Neutrophil (primary cell): ENCODE results near the gene RLN3.
"Not testable (repeated sequence)": the region's sequence is repeated elsewhere in the genome, so short reads cannot be mapped to it uniquely, and the experiment has no call there.

ENCODE experiments used
- H3K27ac ChIP-seq: fragments of 200-600 bp; sonication (generic); 2 replicates; pipeline ENCODE4 v1.5.1; 2016; ENCODE audit warnings: mild to moderate bottlenecking, moderate library complexity
- H3K27me3 ChIP-seq: fragments of 200-600 bp; sonication (generic); 2 replicates; pipeline ENCODE4 v1.6.0; 2016; ENCODE audit warnings: mild to moderate bottlenecking
- H3K36me3 ChIP-seq: fragments of 200-600 bp; sonication (generic); 2 replicates; pipeline ENCODE4 v1.5.1; 2017
- H3K4me1 ChIP-seq, 2 experiments: fragments of 200-600 bp in 1 of 2; sonication (generic) in 1 of 2; 1 replicate in 1 of 2; 2 replicates in 1 of 2; pipeline versions ENCODE4 v1.5.1 to v1.6.1; 2013 to 2016; ENCODE audit warnings: low read depth in 1 of 2, low read length in 1 of 2, mild to moderate bottlenecking in 1 of 2, moderate library complexity in 1 of 2; ENCODE audit not compliant: control insufficient read depth in 1 of 2, insufficient read depth in 1 of 2
- H3K4me3 ChIP-seq, 2 experiments: fragments of 200-600 bp in 1 of 2; sonication (generic) in 1 of 2; 1 replicate in 1 of 2; 2 replicates in 1 of 2; pipeline ENCODE4 v1.5.1; 2013 to 2016; ENCODE audit warnings: low read depth in 1 of 2, low read length in 1 of 2, mild to moderate bottlenecking in 1 of 2, moderate library complexity in 1 of 2
- H3K9me3 ChIP-seq: fragments of 200-600 bp; sonication (generic); 2 replicates; pipeline ENCODE4 v1.5.1; 2016
- TF ChIP-seq, protein P1 (sequence below): fragments of 200-600 bp; sonication (generic); IDR thresholded peaks from 2 replicates; pipeline ENCODE4 v1.5.1; 2016; ENCODE audit warnings: antibody characterized with exemption

RLN3 gene

DNA sequence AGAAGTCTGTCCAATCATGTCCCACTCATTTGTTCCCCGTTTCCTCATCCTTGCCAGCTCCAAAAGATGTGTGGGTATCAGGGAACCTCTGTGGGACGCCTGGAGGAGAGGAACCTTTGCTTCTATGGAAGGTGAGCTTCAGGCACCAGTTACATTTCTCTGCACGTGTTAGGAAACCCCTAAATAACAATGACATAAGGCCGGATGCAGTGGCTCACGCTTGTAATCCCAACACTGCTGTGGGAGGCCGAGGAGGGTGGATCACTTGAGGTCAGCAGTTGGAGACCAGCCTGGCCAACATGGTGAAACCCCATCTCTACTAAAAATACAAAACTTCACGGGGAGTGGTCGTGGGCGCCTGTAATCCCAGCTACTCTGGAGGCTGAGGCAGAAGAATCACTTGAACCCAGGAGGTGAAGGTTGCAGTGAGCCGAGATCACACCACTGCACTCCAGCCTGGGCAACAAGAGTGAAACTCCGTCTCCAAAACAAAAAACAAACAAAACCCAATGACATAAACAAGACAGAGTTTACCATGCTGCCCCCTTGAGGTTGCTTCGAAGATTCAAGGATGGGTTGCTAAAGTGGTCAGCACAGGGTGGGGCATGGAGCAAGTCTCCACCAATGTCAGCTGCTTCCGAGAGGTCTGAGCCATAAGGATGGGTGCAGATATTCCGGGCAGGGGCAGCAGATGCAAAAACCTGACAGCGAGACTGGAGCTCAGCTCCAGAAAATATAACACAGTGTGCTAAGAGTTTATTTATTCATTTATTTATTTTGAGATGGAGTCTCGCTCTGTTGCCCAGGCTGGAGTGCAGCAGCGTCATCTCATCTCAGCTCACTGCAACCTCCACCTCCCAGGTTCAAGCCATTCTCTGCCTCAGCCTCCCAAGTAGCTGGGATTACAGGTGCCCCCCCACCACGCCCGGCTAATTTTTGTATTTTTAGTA lies 15.0 kb downstream of the RLN3 start:
- H3K4me1 ChIP-seq, H3K36me3 ChIP-seq, H3K4me3 ChIP-seq, H3K27me3 ChIP-seq, H3K9me3 ChIP-seq: not testable (repeated sequence)
- peak overlapping the region; percentile 36 for H3K27ac ChIP-seq
- TF ChIP-seq, protein P1, sequence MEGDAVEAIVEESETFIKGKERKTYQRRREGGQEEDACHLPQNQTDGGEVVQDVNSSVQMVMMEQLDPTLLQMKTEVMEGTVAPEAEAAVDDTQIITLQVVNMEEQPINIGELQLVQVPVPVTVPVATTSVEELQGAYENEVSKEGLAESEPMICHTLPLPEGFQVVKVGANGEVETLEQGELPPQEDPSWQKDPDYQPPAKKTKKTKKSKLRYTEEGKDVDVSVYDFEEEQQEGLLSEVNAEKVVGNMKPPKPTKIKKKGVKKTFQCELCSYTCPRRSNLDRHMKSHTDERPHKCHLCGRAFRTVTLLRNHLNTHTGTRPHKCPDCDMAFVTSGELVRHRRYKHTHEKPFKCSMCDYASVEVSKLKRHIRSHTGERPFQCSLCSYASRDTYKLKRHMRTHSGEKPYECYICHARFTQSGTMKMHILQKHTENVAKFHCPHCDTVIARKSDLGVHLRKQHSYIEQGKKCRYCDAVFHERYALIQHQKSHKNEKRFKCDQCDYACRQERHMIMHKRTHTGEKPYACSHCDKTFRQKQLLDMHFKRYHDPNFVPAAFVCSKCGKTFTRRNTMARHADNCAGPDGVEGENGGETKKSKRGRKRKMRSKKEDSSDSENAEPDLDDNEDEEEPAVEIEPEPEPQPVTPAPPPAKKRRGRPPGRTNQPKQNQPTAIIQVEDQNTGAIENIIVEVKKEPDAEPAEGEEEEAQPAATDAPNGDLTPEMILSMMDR, result peak; percentile 17

DNA sequence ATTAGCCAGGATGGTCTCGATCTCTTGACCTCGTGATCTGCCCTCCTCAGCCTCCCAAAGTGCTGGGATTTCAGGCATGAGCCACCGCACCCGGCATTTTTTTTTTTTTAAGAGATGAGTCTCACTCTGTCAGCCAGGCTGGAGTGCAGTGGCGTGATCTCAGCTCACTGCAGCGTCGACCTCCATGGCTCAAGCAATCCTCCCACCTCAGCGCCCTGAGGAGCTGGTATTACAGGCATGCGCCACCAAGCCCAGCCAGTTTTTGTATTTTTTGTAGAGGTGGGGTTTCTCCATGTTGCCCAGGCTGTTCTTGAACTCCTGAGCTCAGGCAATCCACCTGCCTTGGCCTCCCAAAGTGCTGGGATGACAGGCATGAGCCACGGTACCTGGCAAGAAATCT lies 19.9 kb downstream of the RLN3 start:
- H3K36me3 ChIP-seq, H3K27me3 ChIP-seq: not testable (repeated sequence)

DNA sequence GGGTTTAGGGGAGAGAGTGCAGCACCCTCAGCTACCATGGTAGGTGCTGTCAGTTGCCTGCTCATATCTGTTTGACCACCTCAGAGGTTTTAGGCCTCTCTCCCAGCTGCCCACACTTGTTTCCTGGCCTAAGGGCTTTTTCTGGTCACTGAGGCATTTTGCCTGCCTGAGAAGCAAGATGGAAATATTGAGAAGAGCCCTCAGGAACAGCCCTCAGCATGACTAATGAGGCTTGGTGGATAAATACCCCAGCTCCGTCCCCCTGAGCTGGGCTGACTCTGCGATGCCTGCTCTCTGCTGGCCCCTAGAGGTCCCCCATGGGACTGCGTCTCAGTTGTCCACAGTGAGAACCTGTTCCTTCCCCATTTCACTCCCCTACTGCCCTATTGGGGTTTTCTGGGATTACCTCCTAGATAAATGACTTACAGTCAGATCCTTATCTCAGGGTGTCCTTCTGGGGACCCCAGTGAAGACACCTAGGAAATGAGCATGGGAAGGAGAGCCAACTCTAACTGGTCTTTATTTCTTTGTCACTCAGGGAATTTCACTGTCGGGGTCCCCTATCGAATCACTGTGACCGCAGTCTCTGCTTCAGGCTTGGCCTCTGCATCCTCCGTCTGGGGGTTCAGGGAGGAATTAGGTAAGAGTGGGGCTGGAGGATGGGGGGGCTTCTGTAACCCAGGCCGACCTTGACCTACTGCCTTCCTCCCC lies 20.6 kb downstream of the RLN3 start:
- Histone ChIP-seq H3K27me3 (peaks cover 5% of the 10 kb centered on the region), H3K36me3 (no peaks in the 10 kb centered on the region), H3K4me1 (no peaks in the 10 kb centered on the region)

More for the DNA sequence above, 19.9 kb downstream of the RLN3 start:
- not testable (repeated sequence) for H3K9me3 ChIP-seq, H3K4me1 ChIP-seq, H3K27ac ChIP-seq, H3K4me3 ChIP-seq

DNA sequence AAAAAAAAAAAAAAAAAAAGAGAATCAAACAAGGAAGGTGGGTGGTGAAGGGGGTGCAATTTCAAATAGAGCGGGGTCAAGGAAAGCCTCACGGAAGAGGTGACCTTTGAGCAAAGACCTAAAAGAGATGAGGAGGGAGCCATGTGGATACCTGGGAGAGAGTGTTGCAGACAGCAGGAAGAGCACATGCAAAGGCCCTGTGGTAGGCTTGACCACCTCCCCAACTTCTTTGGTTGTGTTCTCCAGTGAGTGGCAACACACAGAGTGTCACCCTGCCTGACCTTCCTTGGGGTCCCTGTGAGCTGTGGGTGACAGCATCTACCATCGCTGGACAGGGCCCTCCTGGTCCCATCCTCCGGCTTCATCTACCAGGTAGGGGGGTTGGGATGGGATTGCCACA lies 22.6 kb downstream of the RLN3 start:
- Histone ChIP-seq H3K27ac (no peak overlapping the region), H3K27me3 (peaks cover 24% of the 10 kb centered on the region), H3K4me3 (no peak overlapping the region), H3K4me1 (no peaks in the 10 kb centered on the region), H3K36me3 (no peaks in the 10 kb centered on the region), H3K9me3 (no peaks in the 10 kb centered on the region)
- TF ChIP-seq, protein P1, result no peak

More for the DNA sequence above, 20.6 kb downstream of the RLN3 start:
- Histone ChIP-seq H3K27ac (no peak overlapping the region), H3K9me3 (no peaks in the 10 kb centered on the region), H3K4me3 (no peak overlapping the region)
- TF ChIP-seq, protein P1, result peak; percentile 93

DNA sequence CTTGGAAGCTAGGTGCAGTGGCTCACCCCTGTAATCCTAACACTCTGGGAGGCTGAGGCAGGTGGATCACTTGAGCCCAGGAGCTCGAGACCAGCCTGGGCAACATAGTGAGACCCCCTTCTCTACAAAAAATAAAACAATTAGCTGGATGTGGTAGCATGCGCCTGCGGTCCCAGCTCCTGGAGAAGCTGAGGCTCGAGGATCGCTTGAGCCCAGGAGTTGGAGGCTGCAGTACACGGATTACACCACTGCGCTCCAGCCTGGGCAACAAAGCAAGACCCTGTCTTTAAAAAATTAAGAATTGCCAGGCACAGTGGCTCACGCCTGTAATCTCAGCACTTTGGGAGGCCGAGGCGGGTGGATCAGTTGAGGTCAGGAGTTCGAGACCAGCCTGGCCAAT lies 23.0 kb downstream of the RLN3 start:
- H3K27me3 ChIP-seq, result peaks cover 29% of the 10 kb centered on the region
- not testable (repeated sequence) for H3K27ac ChIP-seq, H3K4me1 ChIP-seq, H3K36me3 ChIP-seq, H3K4me3 ChIP-seq, H3K9me3 ChIP-seq

DNA sequence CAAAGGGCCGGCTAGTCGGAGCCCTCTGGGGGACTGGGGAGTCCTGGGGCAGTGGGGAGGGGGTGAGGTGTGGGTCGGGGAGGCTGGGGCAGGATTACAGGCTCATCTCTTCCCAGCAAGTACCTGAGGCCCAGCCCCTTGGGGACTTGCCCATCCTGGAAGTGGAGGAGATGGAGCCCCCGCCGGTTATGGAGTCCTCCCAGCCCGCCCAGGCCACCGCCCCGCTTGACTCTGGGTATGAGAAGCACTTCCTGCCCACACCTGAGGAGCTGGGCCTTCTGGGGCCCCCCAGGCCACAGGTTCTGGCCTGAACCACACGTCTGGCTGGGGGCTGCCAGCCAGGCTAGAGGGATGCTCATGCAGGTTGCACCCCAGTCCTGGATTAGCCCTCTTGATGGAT lies 24.0 kb downstream of the RLN3 start:
- Histone ChIP-seq H3K9me3 (no peaks in the 10 kb centered on the region), H3K4me1 (no peaks in the 10 kb centered on the region), H3K4me3 (no peak overlapping the region), H3K36me3 (no peaks in the 10 kb centered on the region), H3K27ac (no peak overlapping the region), H3K27me3 (peaks cover 39% of the 10 kb centered on the region)
- TF ChIP-seq, protein P1, result no peak
